HG03139 (cell line): ENCODE measurements around the gene UVRAG.
"Not testable (repeated sequence)": the region's sequence is repeated elsewhere in the genome, so short reads cannot be mapped to it uniquely, and the experiment has no call there.

ENCODE experiments used
- ATAC-seq: cut with Tn5 transposase; IDR thresholded peaks from one replicate; pipeline ENCODE4 v1.9.1; 2021; ENCODE audit not compliant: unreplicated experiment

UVRAG gene

GRCh38 chr11:75836417-75836816 lies 21.4 kb downstream of the UVRAG start:
- no peak for ATAC-seq

GRCh38 chr11:75839851-75840250 lies 24.8 kb downstream of the UVRAG start:
- no peak for ATAC-seq

GRCh38 chr11:75840522-75840921 lies 25.5 kb downstream of the UVRAG start:
- no peak for ATAC-seq

DNA sequence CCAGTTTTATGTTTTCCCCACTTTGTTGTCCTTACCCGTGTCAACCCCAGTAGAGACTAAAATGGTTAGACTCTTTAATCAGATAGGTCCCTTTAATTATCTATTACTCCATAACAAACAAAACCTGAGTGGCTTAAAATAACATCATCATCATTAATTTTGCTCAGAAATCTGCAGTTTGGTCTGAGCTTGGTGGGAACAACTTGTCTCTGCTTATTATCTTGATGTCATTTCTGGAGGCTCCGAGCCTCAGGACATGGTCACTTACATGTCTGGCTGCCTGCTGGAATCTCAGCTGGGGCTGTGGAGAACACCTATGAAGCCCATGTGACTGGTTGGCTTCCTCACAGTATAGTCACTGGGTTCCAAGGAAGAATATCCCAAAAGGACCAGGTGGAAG lies 26.7 kb downstream of the UVRAG start:
- no peak for ATAC-seq

- no peak for ATAC-seq
These were observed 30.3 kb downstream of the UVRAG start for GRCh38 chr11:75845324-75845723.

GRCh38 chr11:75849894-75850293 lies 34.9 kb downstream of the UVRAG start:
- no peak for ATAC-seq

DNA sequence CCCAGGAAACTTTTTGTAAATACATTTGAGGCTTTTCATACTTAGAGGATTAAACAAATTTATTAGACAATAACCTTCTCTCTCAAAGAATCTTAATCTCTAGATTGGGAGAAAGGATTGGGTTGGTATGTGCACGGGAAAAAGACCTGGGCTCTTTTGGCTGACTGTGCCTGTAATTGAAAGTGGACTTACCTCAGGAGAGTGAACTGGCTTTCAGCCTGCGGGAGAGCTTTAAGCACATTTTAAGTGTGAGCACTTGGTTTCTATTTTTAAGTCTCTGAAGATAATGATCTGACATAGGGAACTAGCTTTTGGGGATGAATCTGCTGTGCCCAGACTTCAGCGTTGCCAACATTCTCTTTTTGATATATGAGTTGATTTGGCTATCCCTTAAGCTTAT lies 35.8 kb downstream of the UVRAG start:
- ATAC-seq = no peak

DNA sequence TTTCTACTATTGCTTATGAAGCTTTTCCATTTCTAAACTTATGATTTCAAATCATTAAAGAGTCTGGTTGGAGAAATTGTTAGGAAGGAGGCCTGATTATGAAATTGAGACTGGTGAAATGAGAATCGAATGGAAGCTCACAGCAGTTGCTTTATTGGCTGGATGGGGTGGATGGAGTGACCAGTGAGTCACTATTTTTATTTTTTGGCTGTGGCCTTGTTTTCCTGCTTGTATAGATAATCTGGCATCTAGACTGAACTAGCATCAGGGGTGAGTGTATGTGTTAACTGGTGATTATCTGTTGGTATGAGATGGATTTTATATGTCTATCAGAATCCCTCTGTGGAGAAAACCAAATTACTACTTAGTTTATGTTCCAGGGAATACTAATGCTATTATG lies 36.2 kb downstream of the UVRAG start:
- ATAC-seq = no peak

DNA sequence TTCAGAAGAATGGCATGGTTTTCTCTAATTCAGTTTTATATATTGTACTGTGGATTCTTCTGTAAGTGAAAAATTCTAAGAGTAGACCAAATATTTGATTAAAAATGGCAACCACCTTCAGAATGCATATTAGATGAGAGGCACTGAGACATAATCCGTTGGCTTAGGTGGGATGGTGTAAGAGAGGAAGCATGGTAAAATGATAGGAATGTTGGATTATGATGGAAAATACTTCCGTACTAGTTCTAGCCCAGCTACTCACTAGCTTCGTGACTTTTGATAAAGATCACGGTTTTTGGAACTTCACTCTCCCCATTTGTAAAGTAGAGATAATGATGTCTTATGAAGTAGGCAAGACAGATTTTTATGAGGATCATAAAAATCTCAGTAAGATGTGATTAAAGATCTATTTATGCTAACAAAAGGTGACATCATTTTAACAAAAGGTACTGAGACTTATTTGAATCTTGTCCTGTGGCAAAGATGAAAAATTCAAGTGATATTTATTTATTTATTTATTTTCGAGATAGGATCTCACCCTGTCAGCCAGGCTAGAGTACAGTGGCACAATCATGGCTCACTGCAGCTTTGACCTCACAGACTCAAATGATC lies 37.5 kb downstream of the UVRAG start:
- no peak for ATAC-seq

DNA sequence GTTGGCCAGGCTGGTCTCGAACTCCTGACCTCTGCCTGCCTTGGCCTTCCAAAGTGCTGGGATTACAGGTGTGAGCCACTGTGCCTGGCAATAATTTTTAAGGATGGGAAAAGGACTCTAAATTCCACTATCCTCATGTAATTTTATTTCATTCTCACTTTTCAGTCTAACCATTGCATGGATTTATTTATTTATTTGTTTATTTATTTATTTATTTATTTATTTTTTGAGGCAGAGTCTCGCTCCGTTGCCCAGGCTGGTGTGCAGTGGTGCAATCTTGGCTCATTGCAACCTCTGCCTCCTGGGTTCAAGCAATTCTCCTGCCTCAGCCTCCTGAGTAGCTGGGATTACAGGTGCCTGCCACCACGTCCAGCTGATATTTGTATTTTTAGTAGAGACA lies 38.6 kb downstream of the UVRAG start:
- ATAC-seq = not testable (repeated sequence)

GRCh38 chr11:75853971-75854370 lies 39.0 kb downstream of the UVRAG start:
- no peak for ATAC-seq

DNA sequence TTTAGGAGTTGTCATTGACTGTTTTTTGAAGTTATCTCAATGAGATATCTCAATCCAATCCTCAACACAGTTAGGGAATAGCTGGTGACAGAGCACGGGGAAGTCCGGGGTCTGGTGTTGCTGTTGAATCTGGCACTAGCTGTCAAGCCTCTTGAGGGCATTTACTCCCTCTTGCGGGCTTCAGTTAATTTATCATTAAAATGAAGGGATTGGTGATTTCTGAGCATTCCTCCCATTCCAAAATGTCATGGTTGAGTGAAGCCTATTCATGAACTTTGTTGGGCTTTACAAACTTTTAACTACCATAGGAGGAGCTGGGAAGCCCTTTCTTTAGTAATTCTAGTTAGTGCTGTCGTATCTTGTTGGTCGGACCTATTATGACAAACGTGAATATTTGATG lies 40.2 kb downstream of the UVRAG start:
- ATAC-seq = no peak

DNA sequence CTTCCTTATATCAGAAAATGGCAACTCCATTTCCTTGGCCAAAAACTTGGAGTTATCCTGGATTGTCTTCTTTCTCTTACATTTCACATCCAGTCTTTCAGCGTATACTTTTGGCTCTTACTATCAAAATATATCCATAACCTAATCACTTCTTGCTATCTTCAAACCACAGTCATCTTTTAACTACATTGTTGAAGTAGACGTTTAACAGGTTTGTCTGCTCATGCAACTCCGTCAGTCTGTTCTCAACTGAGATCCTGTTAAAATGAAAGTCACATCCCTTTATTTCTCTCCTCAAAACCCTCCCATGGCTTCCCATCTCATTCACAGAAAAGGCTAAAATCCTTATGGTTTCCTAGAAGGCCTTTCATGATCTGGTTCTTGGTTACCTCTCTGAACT lies 41.9 kb downstream of the UVRAG start:
- no peak for ATAC-seq

GRCh38 chr11:75858042-75858441 lies 43.0 kb downstream of the UVRAG start:
- no peak for ATAC-seq

- no peak for ATAC-seq
These were observed 43.6 kb downstream of the UVRAG start for GRCh38 chr11:75858613-75859012.

DNA sequence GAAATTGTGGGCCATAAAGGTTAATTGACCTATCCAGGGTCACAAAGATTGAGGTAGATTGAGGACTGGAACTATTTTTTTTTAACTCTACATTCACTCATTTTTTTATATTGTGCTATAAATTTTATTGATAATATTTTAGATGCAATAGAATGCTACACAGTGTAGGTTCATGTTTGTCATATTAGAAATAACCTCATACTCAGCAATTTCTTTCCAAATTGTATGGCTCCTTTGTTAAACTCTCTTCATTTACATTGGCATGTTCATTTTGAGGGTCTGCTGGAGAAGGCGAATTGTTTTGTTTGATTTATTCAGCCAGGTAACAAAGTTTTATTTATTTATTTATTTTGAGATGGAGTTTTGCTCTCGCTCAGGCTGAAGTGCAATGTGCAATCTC lies 44.6 kb downstream of the UVRAG start:
- no peak for ATAC-seq

DNA sequence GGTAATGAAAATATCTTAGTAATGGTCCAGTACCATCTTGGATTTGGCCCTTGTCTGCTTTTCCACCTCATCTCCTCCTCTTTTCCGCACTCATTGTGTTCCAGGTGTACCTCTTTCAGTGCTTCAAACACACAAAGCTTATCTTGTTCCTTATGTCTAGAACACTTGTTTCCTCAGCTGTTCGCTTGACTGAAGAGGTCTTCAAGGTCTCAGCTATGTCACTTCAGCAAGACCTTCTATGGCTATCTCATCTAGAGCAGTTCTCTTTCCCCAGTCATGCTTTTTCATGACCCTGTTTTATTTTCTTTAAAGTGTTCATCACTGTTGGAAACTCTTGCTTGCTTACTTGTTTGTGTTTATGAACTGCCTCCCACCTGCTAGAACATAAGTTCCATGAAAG lies 47.4 kb downstream of the UVRAG start:
- ATAC-seq = no peak

- ATAC-seq = no peak
These were observed 52.9 kb downstream of the UVRAG start for GRCh38 chr11:75867778-75868374.

GRCh38 chr11:75868990-75869389 lies 54.0 kb downstream of the UVRAG start:
- ATAC-seq = no peak

- ATAC-seq = no peak
These were observed 54.8 kb downstream of the UVRAG start for GRCh38 chr11:75869661-75870455.

GRCh38 chr11:75872887-75873416 lies 57.9 kb downstream of the UVRAG start:
- no peak for ATAC-seq
